ENCODE measurements around the gene NPHP4.

Gene NPHP4

DNA sequence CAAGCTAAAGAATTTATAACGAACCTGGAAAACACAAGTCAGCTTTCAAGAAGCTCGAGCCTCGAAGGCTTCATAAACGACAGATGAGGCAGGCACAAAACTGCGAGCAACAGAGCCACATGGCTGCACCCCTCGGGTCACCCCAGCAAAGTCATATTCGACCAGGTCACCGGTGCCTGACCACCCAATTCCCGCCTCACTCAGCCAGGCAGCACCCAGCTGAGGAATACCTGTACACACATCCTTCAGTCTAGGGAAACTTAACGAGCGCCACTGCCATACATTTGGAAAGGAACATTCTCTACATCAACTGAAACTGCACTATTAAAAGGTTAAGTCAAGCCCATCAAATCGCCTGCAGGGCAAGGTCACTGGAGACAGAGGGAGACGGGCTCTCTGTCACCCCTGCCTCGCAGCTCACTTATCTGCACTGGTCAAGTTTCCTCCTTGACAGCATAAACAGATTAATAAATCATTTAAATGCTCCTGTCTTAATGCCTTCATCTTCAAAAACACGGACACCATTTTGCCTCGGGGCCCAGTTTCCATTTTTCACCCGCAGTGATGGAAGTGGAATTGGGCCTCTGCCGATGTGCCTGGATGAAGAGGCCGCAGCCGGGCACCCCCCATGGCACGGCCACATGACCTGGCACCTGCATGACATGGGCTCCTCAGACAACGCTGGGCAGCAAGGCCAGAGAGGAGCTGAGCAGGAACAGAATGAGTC lies 20.6 kb downstream of the NPHP4 start:
- Histone ChIP-seq H3K4me1 (ENCODE audit: insufficient read depth, low read length) (no peaks in the 10 kb centered on the region), H3K9ac (ENCODE audit: low read depth, low read length) (no peak overlapping the region), H3K36me3 (ENCODE audit: insufficient read depth, low read depth, low read length) (peaks cover 18% of the 10 kb centered on the region), H3K4me3 (ENCODE audit: low read length) (no peak overlapping the region), H3K27ac (ENCODE audit: low read length) (no peak overlapping the region), H3K9me3 (ENCODE audit: insufficient read depth, low read depth, low read length) (no peaks in the 10 kb centered on the region), H3K27me3 (ENCODE audit: insufficient read depth, low read length) (no peaks in the 10 kb centered on the region)

DNA sequence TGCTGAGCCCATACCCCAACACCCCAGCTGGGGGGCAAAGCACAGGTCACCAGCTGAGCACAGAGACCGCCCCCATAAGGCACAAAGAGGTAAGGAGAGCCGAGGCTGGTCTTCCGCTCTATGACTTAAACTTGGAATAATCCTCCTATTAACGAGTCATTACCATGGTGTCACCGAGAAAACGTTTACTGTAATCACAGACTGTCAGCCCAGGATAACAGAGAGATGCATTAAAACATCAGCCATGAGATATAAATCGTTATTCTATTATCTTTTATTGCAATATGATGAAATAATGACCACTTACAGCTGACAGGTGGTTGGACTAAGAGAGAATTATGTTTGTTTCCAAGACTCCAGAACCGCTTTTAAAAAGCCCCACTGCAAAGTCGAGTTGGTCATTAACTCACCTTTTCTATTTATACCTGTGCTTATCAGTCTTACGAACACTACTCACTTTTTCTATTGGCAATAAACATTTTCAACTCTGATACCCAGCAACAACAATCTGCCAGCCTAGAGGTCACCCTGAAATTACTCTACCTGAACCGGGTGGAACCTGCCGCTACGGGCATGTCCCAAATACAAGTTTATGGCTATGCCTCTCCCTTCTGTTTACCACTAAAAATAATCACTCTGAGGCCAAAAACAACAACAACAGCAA lies 21.5 kb downstream of the NPHP4 start:
- Histone ChIP-seq H3K27me3 (ENCODE audit: insufficient read depth, low read length) (no peaks in the 10 kb centered on the region), H3K9me3 (ENCODE audit: insufficient read depth, low read depth, low read length) (no peaks in the 10 kb centered on the region)

DNA sequence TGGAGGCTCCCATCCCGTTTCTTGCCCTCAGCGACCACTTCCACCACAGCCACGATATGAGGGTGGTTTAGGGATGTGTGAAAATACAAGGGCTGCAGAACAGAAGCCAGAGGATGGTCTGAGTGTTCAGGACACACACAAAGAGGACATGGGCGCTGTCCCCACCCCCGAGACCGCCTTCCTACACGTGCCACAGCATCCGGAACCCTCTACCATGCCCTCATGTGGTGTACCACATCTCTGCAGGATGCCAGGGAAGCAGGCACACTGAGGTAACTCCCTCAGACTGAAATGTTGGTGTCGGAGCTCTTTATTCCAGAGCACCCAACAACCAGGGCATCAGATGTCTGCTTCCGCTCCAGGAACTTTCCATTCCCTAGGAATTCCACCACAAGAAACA lies 23.1 kb downstream of the NPHP4 start:
- no peak overlapping the region for H3K9ac ChIP-seq (ENCODE audit: low read depth, low read length)
- H3K4me1 ChIP-seq (ENCODE audit: insufficient read depth, low read length), result no peaks in the 10 kb centered on the region
- peaks cover 18% of the 10 kb centered on the region for H3K36me3 ChIP-seq (ENCODE audit: insufficient read depth, low read depth, low read length)
- no peaks in the 10 kb centered on the region for H3K27me3 ChIP-seq (ENCODE audit: insufficient read depth, low read length)
- no peak overlapping the region for H3K27ac ChIP-seq (ENCODE audit: low read length)
- no peak overlapping the region for H3K4me3 ChIP-seq (ENCODE audit: low read length)
- H3K9me3 ChIP-seq (ENCODE audit: insufficient read depth, low read depth, low read length), result no peaks in the 10 kb centered on the region

More for the DNA sequence above, 21.5 kb downstream of the NPHP4 start:
- Histone ChIP-seq H3K27ac (ENCODE audit: low read length) (no peak overlapping the region), H3K36me3 (ENCODE audit: insufficient read depth, low read depth, low read length) (peaks cover 18% of the 10 kb centered on the region), H3K4me1 (ENCODE audit: insufficient read depth, low read length) (no peaks in the 10 kb centered on the region), H3K4me3 (ENCODE audit: low read length) (no peak overlapping the region), H3K9ac (ENCODE audit: low read depth, low read length) (no peak overlapping the region)

GRCh38 chr1:5968161-5968736 lies 24.0 kb downstream of the NPHP4 start:
- no peak overlapping the region for H3K4me3 ChIP-seq (ENCODE audit: low read length)

DNA sequence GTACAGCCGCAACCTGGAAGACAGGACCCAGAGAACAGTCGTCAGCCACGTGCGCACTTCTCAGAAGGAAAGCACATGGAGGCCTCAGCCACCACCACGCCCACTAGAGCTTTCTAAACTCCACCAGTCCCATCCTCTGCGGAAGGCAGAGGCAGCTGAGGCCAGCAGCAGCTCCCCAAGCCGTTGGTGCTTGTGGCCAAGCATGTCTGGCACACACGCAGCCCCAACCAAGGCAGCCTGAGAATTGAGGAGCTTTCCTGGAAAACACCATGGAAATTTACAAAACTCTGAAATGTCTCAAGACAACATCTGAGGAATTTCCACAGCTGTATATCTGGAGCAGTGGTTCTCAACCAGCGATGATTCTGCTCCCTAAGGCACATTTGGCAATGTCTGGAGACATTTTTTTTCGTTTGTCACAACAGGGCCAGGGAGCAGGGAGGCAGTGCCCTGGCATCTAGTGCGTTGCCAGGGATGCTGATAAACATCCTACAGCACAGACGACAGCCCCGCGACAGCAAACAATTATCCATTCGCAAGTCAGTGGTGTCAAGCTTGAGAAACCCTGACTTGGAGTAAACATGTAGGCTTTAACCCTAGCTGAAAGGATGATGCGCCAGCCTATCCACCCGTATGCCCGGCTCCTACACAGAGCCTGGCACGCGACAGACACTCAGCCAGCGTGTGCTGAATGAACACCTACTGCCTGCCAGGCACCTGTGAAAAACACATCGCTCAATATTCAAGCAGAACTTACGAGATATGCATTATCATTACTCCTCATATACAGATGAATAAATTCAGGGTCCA lies 24.7 kb downstream of the NPHP4 start:
- Histone ChIP-seq H3K27me3 (ENCODE audit: insufficient read depth, low read length) (no peaks in the 10 kb centered on the region), H3K4me1 (ENCODE audit: insufficient read depth, low read length) (no peaks in the 10 kb centered on the region), H3K27ac (ENCODE audit: low read length) (no peak overlapping the region), H3K9me3 (ENCODE audit: insufficient read depth, low read depth, low read length) (no peaks in the 10 kb centered on the region), H3K9ac (ENCODE audit: low read depth, low read length) (no peak overlapping the region), H3K4me3 (ENCODE audit: low read length) (no peak overlapping the region), H3K36me3 (ENCODE audit: insufficient read depth, low read depth, low read length) (peaks cover 18% of the 10 kb centered on the region)

More at GRCh38 chr1:5968161-5968736, 24.0 kb downstream of the NPHP4 start:
- no peaks in the 10 kb centered on the region for H3K4me1 ChIP-seq (ENCODE audit: insufficient read depth, low read length)
- peaks cover 18% of the 10 kb centered on the region for H3K36me3 ChIP-seq (ENCODE audit: insufficient read depth, low read depth, low read length)
- no peak overlapping the region for H3K9ac ChIP-seq (ENCODE audit: low read depth, low read length)
- no peaks in the 10 kb centered on the region for H3K27me3 ChIP-seq (ENCODE audit: insufficient read depth, low read length)
- H3K27ac ChIP-seq (ENCODE audit: low read length), result no peak overlapping the region
- H3K9me3 ChIP-seq (ENCODE audit: insufficient read depth, low read depth, low read length), result no peaks in the 10 kb centered on the region

DNA sequence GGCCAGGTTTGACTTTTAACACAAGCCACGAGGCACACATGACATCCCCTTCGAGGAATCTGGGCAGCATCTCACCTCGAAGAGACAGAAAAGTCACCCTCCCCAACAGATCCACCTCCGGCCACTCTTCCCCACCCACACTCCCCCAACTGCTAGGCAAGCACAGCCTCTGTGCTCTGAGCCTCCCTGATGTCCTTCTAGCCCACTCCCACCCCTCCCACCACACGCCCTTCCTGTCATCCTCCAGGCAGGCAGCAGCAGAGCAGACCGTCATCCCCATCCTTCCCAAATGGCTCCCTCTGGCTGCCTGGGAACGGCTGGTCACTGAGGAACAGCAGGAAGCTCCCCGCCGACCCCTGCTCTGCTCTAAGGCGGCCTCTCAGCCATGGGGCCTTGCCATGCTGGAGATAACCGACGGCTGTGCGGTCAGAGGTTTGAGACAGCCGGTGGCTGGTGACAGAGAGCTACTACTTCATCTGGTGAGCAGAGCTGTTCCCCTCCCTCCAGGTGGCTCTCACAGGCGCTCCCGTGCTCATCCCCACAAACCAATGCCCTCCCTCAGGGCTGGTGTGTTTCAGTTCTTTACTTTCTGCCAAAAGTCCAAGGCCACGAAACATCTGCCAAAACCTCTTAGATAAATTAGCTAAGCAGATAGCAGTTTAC lies 25.6 kb downstream of the NPHP4 start:
- Histone ChIP-seq H3K27me3 (ENCODE audit: insufficient read depth, low read length) (no peaks in the 10 kb centered on the region), H3K9me3 (ENCODE audit: insufficient read depth, low read depth, low read length) (no peaks in the 10 kb centered on the region), H3K4me3 (ENCODE audit: low read length) (no peak overlapping the region), H3K4me1 (ENCODE audit: insufficient read depth, low read length) (no peaks in the 10 kb centered on the region), H3K36me3 (ENCODE audit: insufficient read depth, low read depth, low read length) (peaks cover 22% of the 10 kb centered on the region), H3K9ac (ENCODE audit: low read depth, low read length) (no peak overlapping the region), H3K27ac (ENCODE audit: low read length) (no peak overlapping the region)

- Histone ChIP-seq H3K9ac (ENCODE audit: low read depth, low read length) (no peak overlapping the region), H3K4me1 (ENCODE audit: insufficient read depth, low read length) (no peaks in the 10 kb centered on the region), H3K27ac (ENCODE audit: low read length) (no peak overlapping the region), H3K27me3 (ENCODE audit: insufficient read depth, low read length) (no peaks in the 10 kb centered on the region), H3K4me3 (ENCODE audit: low read length) (no peak overlapping the region), H3K9me3 (ENCODE audit: insufficient read depth, low read depth, low read length) (no peaks in the 10 kb centered on the region), H3K36me3 (ENCODE audit: insufficient read depth, low read depth, low read length) (peaks cover 31% of the 10 kb centered on the region)
These were observed 26.6 kb downstream of the NPHP4 start for GRCh38 chr1:5965586-5966131.

DNA sequence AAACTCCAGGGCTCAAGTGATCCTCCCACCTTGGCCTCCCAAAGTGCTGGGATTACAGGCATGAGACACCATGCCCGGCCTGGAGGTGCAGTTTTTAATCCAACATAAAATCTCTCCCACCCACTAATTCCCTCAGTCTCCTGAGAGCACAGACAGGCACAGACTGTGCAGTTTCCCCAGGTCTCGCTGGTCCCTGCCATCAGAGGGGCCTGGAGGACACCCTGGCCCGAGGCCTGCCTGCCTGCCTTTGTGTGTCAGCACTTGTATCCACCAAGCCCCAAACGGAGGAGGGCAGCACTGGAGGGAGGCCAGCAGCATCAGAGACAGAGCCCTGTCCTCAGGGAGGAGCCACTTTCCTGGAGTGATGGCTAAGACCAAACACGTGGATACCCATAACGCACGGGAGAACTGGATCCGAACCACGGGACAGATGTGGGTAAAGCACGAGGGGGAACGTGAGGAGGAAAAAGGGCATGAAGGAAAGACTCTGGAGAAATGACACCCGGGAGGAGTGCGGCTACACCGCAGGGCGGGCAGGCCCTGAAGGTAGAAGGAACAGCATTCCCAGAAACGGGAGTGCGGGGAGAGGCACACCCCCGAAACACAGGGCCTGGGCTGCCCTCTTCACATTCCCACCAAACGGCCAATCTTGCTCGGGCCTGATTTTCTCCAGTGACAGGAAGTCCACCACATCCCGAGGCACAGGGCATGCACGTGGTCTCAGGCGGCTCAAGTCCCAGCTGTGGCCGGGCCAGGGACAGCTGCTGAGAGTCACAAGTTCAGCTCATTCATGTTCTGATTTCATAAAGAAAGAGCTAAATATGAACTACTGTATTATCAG lies 29.7 kb downstream of the NPHP4 start:
- Histone ChIP-seq H3K36me3 (ENCODE audit: insufficient read depth, low read depth, low read length) (peaks cover 27% of the 10 kb centered on the region), H3K27me3 (ENCODE audit: insufficient read depth, low read length) (no peaks in the 10 kb centered on the region), H3K27ac (ENCODE audit: low read length) (no peak overlapping the region), H3K4me1 (ENCODE audit: insufficient read depth, low read length) (no peaks in the 10 kb centered on the region), H3K4me3 (ENCODE audit: low read length) (no peak overlapping the region), H3K9ac (ENCODE audit: low read depth, low read length) (no peak overlapping the region), H3K9me3 (ENCODE audit: insufficient read depth, low read depth, low read length) (no peaks in the 10 kb centered on the region)

- no peaks in the 10 kb centered on the region for H3K9me3 ChIP-seq (ENCODE audit: insufficient read depth, low read depth, low read length)
- no peaks in the 10 kb centered on the region for H3K27me3 ChIP-seq (ENCODE audit: insufficient read depth, low read length)
- H3K9ac ChIP-seq (ENCODE audit: low read depth, low read length), result no peak overlapping the region
- H3K4me3 ChIP-seq (ENCODE audit: low read length), result no peak overlapping the region
- peaks cover 20% of the 10 kb centered on the region for H3K36me3 ChIP-seq (ENCODE audit: insufficient read depth, low read depth, low read length)
- no peaks in the 10 kb centered on the region for H3K4me1 ChIP-seq (ENCODE audit: insufficient read depth, low read length)
- no peak overlapping the region for H3K27ac ChIP-seq (ENCODE audit: low read length)
These were observed 30.6 kb downstream of the NPHP4 start for GRCh38 chr1:5961601-5962000.

- Histone ChIP-seq H3K9ac (ENCODE audit: low read depth, low read length) (no peak overlapping the region), H3K9me3 (ENCODE audit: insufficient read depth, low read depth, low read length) (no peaks in the 10 kb centered on the region), H3K4me3 (ENCODE audit: low read length) (no peak overlapping the region), H3K27ac (ENCODE audit: low read length) (no peak overlapping the region), H3K27me3 (ENCODE audit: insufficient read depth, low read length) (no peaks in the 10 kb centered on the region), H3K4me1 (ENCODE audit: insufficient read depth, low read length) (no peaks in the 10 kb centered on the region), H3K36me3 (ENCODE audit: insufficient read depth, low read depth, low read length) (peaks cover 23% of the 10 kb centered on the region)
These were observed 31.9 kb downstream of the NPHP4 start for GRCh38 chr1:5960336-5960735.
